Colonic mucosa (tissue), 4 donors: ENCODE measurements around the gene MSLN. TPM values are rescaled to one million over a fixed set of nuclear protein-coding genes. Genes with fewer than 3 reads are reported as not detected.

ENCODE experiments used
- DNase-seq: peaks from one replicate; pipeline ENCODE4 v3.0.0-alpha.2; 2020
- H3K27ac ChIP-seq: fragments of 200-600 bp; one replicate; pipeline ENCODE4 v1.8.0; 2021
- H3K27me3 ChIP-seq: fragments of 200-600 bp; one replicate; pipeline ENCODE4 v1.8.0; 2021
- H3K36me3 ChIP-seq: fragments of 200-600 bp; one replicate; pipeline ENCODE4 v1.8.0; 2021
- H3K4me1 ChIP-seq: fragments of 200-600 bp; one replicate; pipeline ENCODE4 v1.8.0; 2021; ENCODE audit warnings: mild to moderate bottlenecking
- H3K4me3 ChIP-seq: fragments of 200-600 bp; one replicate; pipeline ENCODE4 v1.8.0; 2021
- H3K9ac ChIP-seq, 2 donors: one replicate each; pipeline ENCODE4 v1.7.0; 2013; ENCODE audit warnings: control low read depth in 2 of 2, low read depth in 2 of 2, low read length in 2 of 2
- H3K9me3 ChIP-seq: fragments of 200-600 bp; one replicate; pipeline ENCODE4 v1.8.0; 2021
- intact Hi-C: fragments of 100-400 bp; cut with DNase I; formaldehyde crosslinking; loops from one replicate; pipeline ENCODE4 v1.14.1; 2022
- total RNA-seq, 2 donors: library from RNA; stranded (reverse); fragmentation: NEBNext Ultra II Directional in 1 of 2; extraction: Animal tissue kit (Norgen Biotek cat#: 25700) in 1 of 2; gene quantifications; one replicate each; pipeline ENCODE4 v1.2.1, GENCODE V29; 2021
- TF ChIP-seq, protein P1 (sequence below): fragments of 200-600 bp; IDR thresholded peaks from one replicate; pipeline ENCODE4 v1.8.0; 2022; ENCODE audit warnings: antibody characterized with exemption, mild to moderate bottlenecking
- donor health status: healthy.
- donor health status: DM: no; HTN: no; CAD: no.
- donor health status: DM: no; HTN: no; CAD: no.

The MSLN gene
- total RNA-seq, 2 donors from 2014 or later: 1.4 to 1.8 TPM

- DNase-seq: no peak
- Histone ChIP-seq H3K9ac (no peak overlapping the region), H3K27me3 (peaks cover 9% of the 10 kb centered on the region), H3K27ac (no peak overlapping the region), H3K36me3 (peaks cover 8% of the 10 kb centered on the region), H3K4me1 (peaks cover 13% of the 10 kb centered on the region), H3K9me3 (no peaks in the 10 kb centered on the region), H3K4me3 (no peak overlapping the region)
- TF ChIP-seq, protein P1, sequence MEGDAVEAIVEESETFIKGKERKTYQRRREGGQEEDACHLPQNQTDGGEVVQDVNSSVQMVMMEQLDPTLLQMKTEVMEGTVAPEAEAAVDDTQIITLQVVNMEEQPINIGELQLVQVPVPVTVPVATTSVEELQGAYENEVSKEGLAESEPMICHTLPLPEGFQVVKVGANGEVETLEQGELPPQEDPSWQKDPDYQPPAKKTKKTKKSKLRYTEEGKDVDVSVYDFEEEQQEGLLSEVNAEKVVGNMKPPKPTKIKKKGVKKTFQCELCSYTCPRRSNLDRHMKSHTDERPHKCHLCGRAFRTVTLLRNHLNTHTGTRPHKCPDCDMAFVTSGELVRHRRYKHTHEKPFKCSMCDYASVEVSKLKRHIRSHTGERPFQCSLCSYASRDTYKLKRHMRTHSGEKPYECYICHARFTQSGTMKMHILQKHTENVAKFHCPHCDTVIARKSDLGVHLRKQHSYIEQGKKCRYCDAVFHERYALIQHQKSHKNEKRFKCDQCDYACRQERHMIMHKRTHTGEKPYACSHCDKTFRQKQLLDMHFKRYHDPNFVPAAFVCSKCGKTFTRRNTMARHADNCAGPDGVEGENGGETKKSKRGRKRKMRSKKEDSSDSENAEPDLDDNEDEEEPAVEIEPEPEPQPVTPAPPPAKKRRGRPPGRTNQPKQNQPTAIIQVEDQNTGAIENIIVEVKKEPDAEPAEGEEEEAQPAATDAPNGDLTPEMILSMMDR: no peak
- intact Hi-C loops: no loop called here
Measured at GRCh38 chr16:730666-731509, 29.6 kb upstream of the MSLN start.

DNA sequence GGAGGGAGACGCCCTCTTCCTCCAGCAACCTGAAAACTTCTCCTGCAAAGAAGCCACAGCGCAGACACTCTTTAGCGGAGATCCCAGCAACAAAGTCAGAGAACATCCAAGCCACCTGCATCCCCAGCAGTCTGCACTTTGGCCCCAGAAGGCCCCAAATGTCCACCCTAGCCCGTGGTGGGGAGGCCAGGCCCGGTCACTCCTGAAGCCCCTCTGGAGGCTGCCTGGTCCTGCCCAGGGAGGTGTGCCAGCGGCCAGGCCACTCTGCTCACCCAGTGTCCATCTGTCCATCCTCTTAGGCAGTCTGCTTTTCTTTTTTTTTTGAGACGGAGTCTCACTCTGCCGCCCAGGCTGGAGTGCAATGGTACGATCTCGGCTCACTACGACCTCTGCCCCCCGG lies 28.2 kb upstream of the MSLN start:
- H3K9me3 ChIP-seq: no peaks in the 10 kb centered on the region
- peaks cover 6% of the 10 kb centered on the region for H3K27me3 ChIP-seq
- peaks cover 10% of the 10 kb centered on the region for H3K4me1 ChIP-seq
- H3K4me3 ChIP-seq: no peak overlapping the region
- peaks cover 8% of the 10 kb centered on the region for H3K36me3 ChIP-seq
- TF ChIP-seq, protein P1: no peak
- no peak for DNase-seq
- intact Hi-C loops: no loop called here
- no peak overlapping the region for H3K27ac ChIP-seq
- no peak overlapping the region for H3K9ac ChIP-seq

DNA sequence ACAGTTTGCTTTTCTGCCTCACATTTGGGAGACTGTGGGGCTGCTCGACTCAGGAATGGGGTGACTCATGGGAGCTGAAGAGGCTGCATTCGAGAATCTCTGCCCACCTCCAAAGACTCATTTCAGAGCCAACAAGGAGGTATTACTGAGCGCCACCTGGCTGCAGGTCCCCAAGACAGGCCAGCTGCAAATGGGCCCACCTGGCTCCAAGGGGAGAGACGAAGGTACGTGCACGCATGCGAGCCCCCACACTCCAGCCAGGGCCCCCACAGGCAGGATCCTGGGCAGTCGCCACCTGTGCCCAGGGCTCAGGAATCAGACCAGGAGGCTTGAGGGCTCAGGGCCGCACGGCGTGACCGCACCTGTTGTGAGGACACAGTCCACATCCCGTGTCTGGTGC lies 27.6 kb upstream of the MSLN start:
- Histone ChIP-seq H3K9me3 (no peaks in the 10 kb centered on the region), H3K27me3 (no peaks in the 10 kb centered on the region), H3K4me3 (no peak overlapping the region), H3K36me3 (peaks cover 8% of the 10 kb centered on the region), H3K4me1 (peaks cover 4% of the 10 kb centered on the region), H3K9ac (no peak overlapping the region), H3K27ac (no peak overlapping the region)
- intact Hi-C loops: no loop called here
- no peak for DNase-seq
- TF ChIP-seq, protein P1: no peak

GRCh38 chr16:733382-734207 lies 26.9 kb upstream of the MSLN start:
- DNase-seq: no peak
- Histone ChIP-seq H3K9me3 (no peaks in the 10 kb centered on the region), H3K36me3 (peaks cover 8% of the 10 kb centered on the region), H3K27me3 (no peaks in the 10 kb centered on the region), H3K27ac (no peak overlapping the region), H3K4me1 (peaks cover under 1% of the 10 kb centered on the region), H3K4me3 (no peak overlapping the region), H3K9ac (no peak overlapping the region)
- TF ChIP-seq, protein P1: peak; percentile 30
- intact Hi-C loops: no loop called here

- H3K4me3 ChIP-seq: no peak overlapping the region
- no peak overlapping the region for H3K27ac ChIP-seq
- intact Hi-C loops: no loop called here
- no peak overlapping the region for H3K9ac ChIP-seq
- H3K27me3 ChIP-seq: no peaks in the 10 kb centered on the region
- TF ChIP-seq, protein P1: no peak
- no peaks in the 10 kb centered on the region for H3K4me1 ChIP-seq
- peaks cover 8% of the 10 kb centered on the region for H3K36me3 ChIP-seq
- no peaks in the 10 kb centered on the region for H3K9me3 ChIP-seq
- DNase-seq: no peak
Measured at GRCh38 chr16:734208-734980, 26.1 kb upstream of the MSLN start.
